ENCODE results near the gene TNNT3.

DNA sequence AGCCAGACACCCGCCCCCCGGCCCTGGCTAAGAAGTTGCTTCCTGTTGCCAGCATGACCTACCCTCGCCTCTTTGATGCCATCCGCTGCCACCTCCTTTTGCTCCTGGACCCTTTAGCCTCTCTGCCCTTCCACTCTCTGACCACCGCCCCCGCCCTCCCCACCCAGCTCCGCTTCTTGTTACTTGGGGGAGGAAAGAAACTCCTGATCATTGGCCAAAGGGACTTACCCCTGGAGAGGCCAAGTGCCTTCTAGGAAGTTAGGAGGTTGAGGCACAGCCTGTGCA lies 27.7 kb upstream of the TNNT3 start, which contains the start of gene PRR33:
- TF ChIP-seq CTCF (conservative IDR thresholded peaks at IDR 0.05; ENCODE audit: low read length) (no peak), EZH2phosphoT487 (IDR thresholded peaks at IDR 0.05; ENCODE audit: borderline replicate concordance, low read depth, low read length) (no peak)
